Muscle of leg (tissue), 11 donors: Measurements from ENCODE around the gene PTN. TPM values are rescaled to one million over a fixed set of nuclear protein-coding genes. Genes with fewer than 3 reads are reported as not detected.

Experiments
- DNase-seq: peaks from one replicate; pipeline ENCODE4 v3.0.0; 2013
- H3K27ac ChIP-seq: one replicate; pipeline ENCODE4 v1.5.1; 2013; ENCODE audit warnings: mild to moderate bottlenecking, low read length, control low read depth
- H3K27me3 ChIP-seq: one replicate; pipeline ENCODE4 v1.6.1; 2013; ENCODE audit warnings: low read length; ENCODE audit not compliant: control insufficient read depth, insufficient read depth
- H3K36me3 ChIP-seq: one replicate; pipeline ENCODE4 v1.6.1; 2013; ENCODE audit warnings: low read length; ENCODE audit not compliant: control insufficient read depth, insufficient read depth
- H3K4me1 ChIP-seq: one replicate; pipeline ENCODE4 v1.6.1; 2013; ENCODE audit warnings: low read length; ENCODE audit not compliant: control insufficient read depth, insufficient read depth
- H3K4me3 ChIP-seq: one replicate; pipeline ENCODE4 v1.5.1; 2013; ENCODE audit warnings: low read length, control low read depth
- H3K9me3 ChIP-seq: replicated peaks from 2 replicates; pipeline ENCODE4 v1.6.1; 2013; ENCODE audit warnings: low read depth, low read length; ENCODE audit not compliant: control insufficient read depth
- WGBS: methylation state at CpG from one replicate; pipeline ENCODE4 v1.1.5; 2013; ENCODE audit warnings: missing lambda C conversion rate; ENCODE audit not compliant: insufficient coverage; 5-methylcytosine and 5-hydroxymethylcytosine counted together
- polyA plus RNA-seq, 8 donors: library from polyadenylated mRNA; unstranded; fragments of 120-200 nt; gene quantifications; one replicate each; pipeline versions ENCODE4 v1.2.1 to v1.2.3, GENCODE V29; 2013; ENCODE audit warnings: inconsistent platforms in 1 of 8, low replicate concordance in 1 of 8; ENCODE audit not compliant: insufficient read length in 8 of 8, insufficient read depth in 1 of 8
- total RNA-seq: library from RNA; stranded (reverse); fragments of 120-200 nt; gene quantifications from one replicate; pipeline ENCODE4 v1.2.4, GENCODE V29; 2013

PTN gene
- total and polyA plus RNA-seq, 9 donors, result 61.2 to 189 (median 91.1) TPM

DNA sequence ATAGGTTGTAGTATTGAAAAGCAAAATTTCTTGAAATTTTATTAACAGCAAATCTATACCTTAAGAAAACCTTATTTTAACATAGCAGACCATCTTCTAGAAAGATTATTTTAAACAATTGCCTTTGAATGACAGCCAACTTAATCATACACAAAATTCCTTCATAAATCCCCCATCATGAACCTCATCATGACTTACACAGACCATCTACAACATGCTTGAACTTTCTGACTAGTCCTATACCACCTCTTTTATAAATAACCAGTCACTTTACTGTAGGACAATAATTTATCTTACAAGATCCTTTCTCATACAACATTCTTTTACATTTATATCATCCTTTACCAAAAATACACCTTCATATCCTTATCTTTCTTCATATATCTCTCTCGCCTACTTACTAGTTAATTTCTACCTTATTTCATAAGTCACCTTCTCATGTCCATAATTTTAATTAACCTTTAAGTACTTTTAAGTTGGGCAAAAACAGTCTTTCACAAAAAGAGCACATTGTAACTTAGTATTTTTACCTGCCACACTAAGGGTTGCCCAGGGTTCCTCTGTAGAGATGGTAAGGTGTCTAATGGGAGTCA is 16.6 kb upstream of the PTN start:
- Histone ChIP-seq H3K27ac (no peak overlapping the region), H3K27me3 (no peaks in the 10 kb centered on the region), H3K9me3 (peaks cover 31% of the 10 kb centered on the region), H3K36me3 (no peaks in the 10 kb centered on the region), H3K4me3 (no peak overlapping the region), H3K4me1 (no peaks in the 10 kb centered on the region)
- WGBS, result no CpG with 5 or more reads among the region's 1 CpG
- no peak for DNase-seq

DNA sequence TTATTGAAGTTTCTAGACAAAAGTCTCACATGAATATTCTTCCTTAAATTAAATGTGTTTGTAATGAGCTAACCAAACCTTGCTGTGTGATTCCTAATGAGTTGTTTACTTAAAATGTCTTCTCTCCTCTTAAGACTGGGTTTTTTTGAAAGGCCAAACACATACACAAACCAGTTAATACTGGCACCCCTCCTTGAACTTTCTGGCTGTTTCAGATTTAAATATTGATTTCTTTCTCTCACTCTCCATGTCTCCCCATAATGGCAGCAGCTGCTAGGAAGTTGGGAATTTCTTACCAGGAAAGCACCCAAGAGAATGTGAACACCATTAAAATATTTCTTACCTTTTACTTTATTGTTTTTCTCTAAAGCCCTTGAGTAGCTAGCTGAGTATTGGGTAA is 11.4 kb upstream of the PTN start:
- no peaks in the 10 kb centered on the region for H3K36me3 ChIP-seq
- no peak for DNase-seq
- H3K9me3 ChIP-seq, result peaks cover 9% of the 10 kb centered on the region
- peaks cover 5% of the 10 kb centered on the region for H3K4me1 ChIP-seq
- H3K4me3 ChIP-seq, result no peak overlapping the region
- no peak overlapping the region for H3K27ac ChIP-seq
- H3K27me3 ChIP-seq, result no peaks in the 10 kb centered on the region

DNA sequence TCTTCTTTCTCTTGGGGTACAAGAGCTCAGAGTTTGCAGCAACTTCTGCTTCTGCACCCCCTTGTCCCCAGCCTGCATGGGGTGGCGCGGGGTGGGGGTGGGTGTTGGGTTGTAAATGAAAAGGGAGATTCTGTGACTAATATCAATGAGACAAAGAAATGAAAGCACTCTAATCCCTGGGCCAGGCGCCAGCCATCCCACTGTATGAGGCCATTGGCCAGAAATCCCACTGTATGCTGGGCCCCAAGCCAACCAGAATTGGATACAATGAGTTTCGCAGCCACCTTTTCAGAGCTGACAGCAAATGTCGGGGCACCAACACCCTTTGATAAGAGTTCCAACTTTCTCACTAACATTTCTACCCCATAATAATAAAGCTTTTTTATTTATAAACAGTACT is 10.9 kb upstream of the PTN start:
- whole genome bisulfite sequencing, result 14% methylated on average over 1 of the region's 5 CpGs
- no peak overlapping the region for H3K27ac ChIP-seq
- no peaks in the 10 kb centered on the region for H3K27me3 ChIP-seq
- peaks cover 6% of the 10 kb centered on the region for H3K9me3 ChIP-seq
- DNase-seq, result peak; percentile 80
- H3K4me3 ChIP-seq, result no peak overlapping the region
- H3K36me3 ChIP-seq, result no peaks in the 10 kb centered on the region
- H3K4me1 ChIP-seq, result peaks cover 5% of the 10 kb centered on the region

DNA sequence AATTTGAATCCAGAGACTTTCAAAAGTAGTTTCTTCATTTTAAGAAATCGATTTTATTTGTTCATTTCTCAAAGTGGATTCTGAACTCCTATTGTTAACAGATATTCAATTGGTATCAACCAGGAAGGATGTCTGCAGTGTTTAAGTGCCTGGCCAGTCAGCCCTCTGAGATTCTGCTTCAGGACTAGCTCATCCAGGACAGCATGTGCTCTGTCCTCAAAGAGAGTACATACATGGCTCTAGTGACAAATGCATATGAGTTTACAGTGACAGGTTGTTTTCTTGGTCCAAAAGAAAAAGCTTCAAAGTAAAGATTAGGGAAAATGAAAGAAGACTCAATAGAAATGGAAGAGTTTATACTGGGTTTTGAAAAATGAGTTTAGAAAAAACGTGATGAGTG is 8.4 kb upstream of the PTN start:
- WGBS, result 64% methylated on average over 1 of the region's 2 CpGs
- Histone ChIP-seq H3K36me3 (no peaks in the 10 kb centered on the region), H3K9me3 (no peaks in the 10 kb centered on the region), H3K27me3 (no peaks in the 10 kb centered on the region), H3K4me3 (no peak overlapping the region), H3K27ac (no peak overlapping the region), H3K4me1 (peaks cover 5% of the 10 kb centered on the region)
- no peak for DNase-seq

DNA sequence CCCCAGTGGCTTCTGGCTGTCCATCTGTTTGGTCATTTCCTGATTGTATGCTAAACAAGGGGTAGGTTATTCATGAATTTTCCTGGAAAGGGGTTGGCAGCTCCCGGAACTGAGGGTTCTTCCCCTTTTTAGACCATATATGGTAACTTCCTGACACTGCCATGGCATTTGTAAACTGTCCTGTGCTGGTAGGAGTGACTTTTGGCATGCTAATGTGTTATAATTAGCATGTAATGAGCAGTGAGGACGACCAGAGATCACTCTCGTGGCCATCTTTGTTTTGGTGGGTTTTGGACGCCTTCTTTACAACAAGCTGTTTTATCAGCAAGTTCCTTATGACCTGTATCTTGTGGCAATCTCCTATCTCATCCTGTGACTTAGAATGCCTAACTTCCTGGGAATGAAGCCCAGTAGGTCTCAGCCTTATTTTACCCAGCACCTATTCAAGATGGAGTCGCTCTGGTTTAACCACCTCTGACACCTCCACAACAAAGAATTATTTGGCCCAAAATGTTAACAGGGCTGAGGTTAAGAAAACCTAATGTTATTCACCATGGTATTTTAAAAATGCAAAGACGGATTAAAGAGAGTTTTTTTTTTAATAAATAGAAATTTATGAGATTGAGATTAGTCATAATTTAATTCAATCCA is 2.4 kb upstream of the PTN start:
- H3K27me3 ChIP-seq, result peaks cover 5% of the 10 kb centered on the region
- no peaks in the 10 kb centered on the region for H3K9me3 ChIP-seq
- no peak overlapping the region for H3K27ac ChIP-seq
- H3K4me1 ChIP-seq, result peaks cover 10% of the 10 kb centered on the region
- H3K36me3 ChIP-seq, result no peaks in the 10 kb centered on the region
- H3K4me3 ChIP-seq, result no peak overlapping the region
- no CpG with 5 or more reads among the region's 6 CpGs for WGBS
- no peak for DNase-seq

DNA sequence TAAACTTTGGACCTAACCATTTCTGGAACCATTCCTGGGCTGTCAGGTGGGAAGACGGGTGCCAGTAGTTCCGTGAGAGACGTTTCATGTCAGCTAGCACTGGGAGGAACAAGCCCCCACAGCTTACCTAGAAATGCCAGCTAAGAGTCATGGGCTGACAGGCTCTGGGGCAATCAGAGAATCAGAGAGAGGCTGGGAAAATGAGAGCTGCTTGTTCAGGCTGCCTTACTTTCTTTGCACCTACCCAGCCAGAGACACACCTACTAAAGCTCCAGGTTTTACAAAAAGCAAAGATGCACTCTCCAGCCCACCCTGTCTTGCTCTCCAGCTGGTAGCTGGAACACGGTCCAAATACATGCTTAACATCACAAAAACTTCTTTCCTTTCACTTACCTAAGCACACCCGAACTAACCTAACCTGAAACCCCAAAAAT is 688 bp downstream of the PTN start:
- peak; percentile 39 for DNase-seq
- 17% methylated on average over 2 of the region's 5 CpGs for WGBS

DNA sequence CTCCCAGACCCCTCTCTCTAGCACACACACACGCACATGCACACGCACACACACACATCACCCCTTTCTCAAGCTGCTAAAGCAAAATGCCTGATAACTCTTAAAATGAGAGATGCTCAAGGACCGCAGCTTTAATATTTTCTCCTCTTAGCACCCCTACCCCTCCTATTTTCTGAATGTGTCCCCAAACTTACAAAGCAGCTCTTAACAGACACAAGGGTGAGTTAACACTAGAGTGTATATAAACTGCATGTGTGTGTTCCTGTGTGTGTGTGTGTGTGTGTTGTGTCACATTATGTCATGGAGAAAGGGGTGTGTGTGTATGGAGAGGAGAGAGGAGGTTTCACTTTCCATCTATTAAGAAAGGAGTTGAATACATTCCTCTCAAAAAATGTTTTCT is 1.3 kb downstream of the PTN start:
- Histone ChIP-seq H3K36me3 (no peaks in the 10 kb centered on the region), H3K27me3 (peaks cover 5% of the 10 kb centered on the region), H3K4me1 (peaks cover 10% of the 10 kb centered on the region), H3K9me3 (peaks cover 3% of the 10 kb centered on the region), H3K4me3 (peak overlapping the region; percentile 67), H3K27ac (peak overlapping the region; percentile 83)
- 8% methylated on average over 2 of the region's 3 CpGs for WGBS
- peak; percentile 82 for DNase-seq

More for the DNA sequence above, 688 bp downstream of the PTN start:
- peak overlapping the region; percentile 67 for H3K4me3 ChIP-seq
- H3K27me3 ChIP-seq, result peaks cover 5% of the 10 kb centered on the region
- H3K27ac ChIP-seq, result peak overlapping the region; percentile 76
- H3K9me3 ChIP-seq, result peaks cover 3% of the 10 kb centered on the region
- H3K4me1 ChIP-seq, result peaks cover 10% of the 10 kb centered on the region
- H3K36me3 ChIP-seq, result no peaks in the 10 kb centered on the region

DNA sequence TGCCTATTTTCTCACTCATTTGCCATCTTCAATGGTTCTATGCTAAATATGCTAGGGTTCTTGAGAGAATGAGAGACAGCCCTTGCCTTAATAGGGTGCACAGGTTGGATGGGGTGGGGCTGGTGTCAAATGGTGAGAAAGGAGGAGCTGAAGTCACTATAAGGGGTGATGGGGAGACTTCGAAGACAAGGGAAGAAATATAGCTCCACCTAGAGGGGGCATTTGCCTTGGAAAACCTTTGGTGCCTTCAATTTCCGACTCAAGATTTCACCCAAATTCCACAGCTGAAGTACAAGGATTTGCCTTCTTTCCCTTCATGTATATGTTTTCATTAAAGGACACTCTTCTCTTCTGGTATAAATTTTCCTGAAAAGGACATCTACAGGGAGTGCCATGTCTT is 5.6 kb downstream of the PTN start:
- no peak for DNase-seq
- Histone ChIP-seq H3K4me1 (peaks cover 3% of the 10 kb centered on the region), H3K4me3 (no peak overlapping the region), H3K27ac (no peak overlapping the region), H3K9me3 (peaks cover 3% of the 10 kb centered on the region), H3K27me3 (no peaks in the 10 kb centered on the region), H3K36me3 (no peaks in the 10 kb centered on the region)
- no CpG with 5 or more reads among the region's 2 CpGs for WGBS

DNA sequence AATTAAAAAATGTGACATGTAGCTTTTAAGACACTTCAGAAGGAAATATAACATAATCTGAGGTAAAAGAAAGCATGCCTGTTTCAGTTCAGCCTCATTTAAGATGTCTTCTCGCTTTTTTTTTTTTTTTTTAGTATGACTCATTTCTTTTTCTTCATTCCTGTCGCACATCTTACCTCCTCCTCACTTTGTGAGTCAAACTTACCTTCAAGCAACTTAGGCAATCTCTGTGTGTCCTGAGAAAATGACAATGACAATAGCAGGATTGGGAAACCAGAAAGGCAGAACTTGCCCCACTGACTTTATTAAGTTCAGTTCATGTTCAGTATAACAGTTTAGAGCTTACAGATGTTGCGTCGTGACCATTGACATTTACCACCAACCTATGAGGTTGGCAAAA is 7.7 kb downstream of the PTN start:
- H3K4me3 ChIP-seq, result no peak overlapping the region
- peaks cover 3% of the 10 kb centered on the region for H3K9me3 ChIP-seq
- WGBS, result 93% methylated on average over 2 of the region's 4 CpGs
- H3K27me3 ChIP-seq, result no peaks in the 10 kb centered on the region
- no peak for DNase-seq
- H3K4me1 ChIP-seq, result peaks cover 4% of the 10 kb centered on the region
- no peak overlapping the region for H3K27ac ChIP-seq
- H3K36me3 ChIP-seq, result no peaks in the 10 kb centered on the region

DNA sequence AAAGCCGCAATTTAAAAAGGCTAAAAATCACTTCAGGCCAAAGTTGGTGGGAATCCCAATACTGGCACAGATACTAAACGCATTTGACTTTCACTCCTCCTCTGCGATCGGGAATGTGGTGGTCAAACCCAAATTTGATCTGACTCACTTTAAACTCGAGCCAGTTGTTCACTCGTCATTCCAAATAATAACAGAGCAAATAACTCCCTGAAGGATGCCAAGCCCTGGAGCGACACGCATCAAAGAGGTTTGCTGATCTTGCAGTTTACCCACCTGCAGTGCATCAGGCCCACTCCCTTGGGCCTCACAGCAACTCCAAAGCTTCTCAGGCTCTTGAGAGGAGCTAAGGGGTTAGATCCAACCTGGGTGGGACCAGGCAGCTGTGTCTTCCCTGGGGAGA is 12.2 kb downstream of the PTN start:
- Histone ChIP-seq H3K9me3 (no peaks in the 10 kb centered on the region), H3K4me3 (no peak overlapping the region), H3K27ac (no peak overlapping the region), H3K27me3 (no peaks in the 10 kb centered on the region), H3K4me1 (peaks cover 8% of the 10 kb centered on the region), H3K36me3 (no peaks in the 10 kb centered on the region)
- WGBS, result 36% methylated on average over 8 of the region's 8 CpGs
- DNase-seq, result peak; percentile 34
